Measurements from ENCODE around the gene HMCES.

HMCES gene

DNA sequence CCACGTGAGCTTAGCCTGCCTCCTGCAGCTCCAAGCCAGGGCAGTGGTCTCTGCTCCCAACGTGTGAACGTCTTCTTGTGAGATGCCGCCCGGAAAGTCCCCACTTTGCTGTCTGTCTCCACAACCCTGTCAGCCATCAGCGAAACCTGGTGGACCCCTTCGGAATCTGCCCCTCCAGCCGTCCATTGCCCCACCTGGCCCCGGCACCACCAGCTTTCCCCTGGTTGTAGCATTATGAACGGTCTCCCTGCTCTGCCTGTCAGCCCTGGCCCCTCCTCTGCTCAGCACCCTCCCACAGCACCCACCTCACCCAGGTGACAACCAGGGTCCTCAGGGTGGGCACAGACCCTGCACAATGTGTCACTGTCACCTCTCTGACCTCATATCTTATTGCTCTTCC is 71.1 kb downstream of the HMCES start:
- no peak for DNase-seq

DNA sequence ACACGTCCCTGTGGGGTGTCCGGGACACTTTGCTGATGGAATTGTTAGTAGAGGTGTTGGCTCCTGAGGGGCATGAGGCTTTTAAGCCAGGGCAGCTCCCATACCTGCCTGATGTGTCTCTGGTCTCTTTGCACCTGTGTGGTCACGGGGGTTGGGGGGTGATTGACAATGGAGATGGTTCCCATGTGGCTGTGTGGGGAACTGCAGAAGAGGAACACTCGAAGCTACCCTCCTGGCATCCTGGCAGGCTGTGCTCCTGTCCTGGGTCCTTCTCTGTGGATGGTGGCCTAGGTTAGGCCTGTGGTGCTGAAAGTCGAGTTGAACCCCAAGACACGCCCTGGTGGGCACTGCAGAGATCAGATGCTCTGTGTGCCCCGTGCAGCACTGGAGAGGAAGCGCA is 73.4 kb downstream of the HMCES start:
- peak in 1 of 2 experiments; percentile 33 for DNase-seq

- no peak for DNase-seq
Observed at GRCh38 chr3:129352650-129353588, 74.2 kb downstream of the HMCES start.

DNA sequence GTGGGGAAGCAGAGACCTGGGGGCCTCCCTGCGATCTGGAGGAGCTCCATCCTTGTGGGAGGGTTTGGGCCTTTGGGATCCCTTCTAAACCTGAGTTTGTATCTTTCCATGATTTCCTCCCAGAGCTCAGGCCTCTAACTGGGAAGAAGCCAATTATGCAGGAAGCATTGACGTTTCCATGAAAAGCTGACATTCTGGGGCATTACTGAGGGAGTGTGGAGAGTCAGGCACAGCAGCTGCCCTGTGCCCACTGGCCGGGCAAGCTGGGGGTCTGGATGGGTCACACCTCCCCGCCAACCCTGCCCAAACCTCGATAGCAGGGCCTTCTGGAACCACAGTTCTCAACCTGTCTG is 74.9 kb downstream of the HMCES start:
- DNase-seq = no peak
